GM21825 (cell line): Measurements from ENCODE around the gene SLC25A41.

Experiments used
- ATAC-seq: cut with Tn5 transposase; IDR thresholded peaks from one replicate; pipeline ENCODE4 v1.9.1; 2021; ENCODE audit warnings: mild to moderate bottlenecking, moderate library complexity; ENCODE audit not compliant: unreplicated experiment

Gene SLC25A41

GRCh38 chr19:6433663-6434062 lies at the start of gene SLC25A41:
Gene SLC25A41, minus strand, starts transcription at chr19:6433763. Its CDS starts 70 bp downstream, at chr19:6433693.
- no peak for ATAC-seq

GRCh38 chr19:6483235-6483634 lies 49.7 kb upstream of the SLC25A41 start:
- ATAC-seq: no peak

- no peak for ATAC-seq
Observed at GRCh38 chr19:6482343-6482686, 48.8 kb upstream of the SLC25A41 start.

GRCh38 chr19:6481541-6482342 lies 48.2 kb upstream of the SLC25A41 start, which contains the start of gene DENND1C:
Gene DENND1C, minus strand, starts transcription at chr19:6481787. Its CDS starts 92 bp downstream, at chr19:6481695.
- ATAC-seq: peak; percentile 57

GRCh38 chr19:6480848-6481415 lies 47.4 kb upstream of the SLC25A41 start:
- peak; percentile 20 for ATAC-seq

GRCh38 chr19:6479836-6480398 lies 46.4 kb upstream of the SLC25A41 start:
- ATAC-seq: no peak

- no peak for ATAC-seq
Observed at GRCh38 chr19:6478815-6479214, 45.3 kb upstream of the SLC25A41 start.

- ATAC-seq: no peak
Observed at GRCh38 chr19:6476896-6477431, 43.4 kb upstream of the SLC25A41 start.

GRCh38 chr19:6476155-6476895 lies 42.8 kb upstream of the SLC25A41 start:
- no peak for ATAC-seq

- ATAC-seq: no peak
Observed at GRCh38 chr19:6475321-6476108, 42.0 kb upstream of the SLC25A41 start.

GRCh38 chr19:6473647-6474046 lies 40.1 kb upstream of the SLC25A41 start:
- no peak for ATAC-seq

GRCh38 chr19:6472713-6473112 lies 39.1 kb upstream of the SLC25A41 start:
- ATAC-seq: no peak

- ATAC-seq: no peak
Observed at GRCh38 chr19:6471076-6471475, 37.5 kb upstream of the SLC25A41 start.

- no peak for ATAC-seq
Observed at GRCh38 chr19:6470173-6470572, 36.6 kb upstream of the SLC25A41 start.

- ATAC-seq: no peak
Observed at GRCh38 chr19:6467384-6467783, 33.8 kb upstream of the SLC25A41 start.

- no peak for ATAC-seq
Observed at GRCh38 chr19:6466526-6467248, 33.1 kb upstream of the SLC25A41 start.

- no peak for ATAC-seq
Observed at GRCh38 chr19:6465663-6466062, 32.1 kb upstream of the SLC25A41 start.

- no peak for ATAC-seq
Observed at GRCh38 chr19:6465006-6465405, 31.4 kb upstream of the SLC25A41 start.

- ATAC-seq: no peak
Observed at GRCh38 chr19:6464070-6464873, 30.7 kb upstream of the SLC25A41 start, which contains the start of gene CRB3. Gene CRB3, plus strand, starts transcription at chr19:6464271. Its CDS starts 431 bp downstream, at chr19:6464702.
